NCI-H1048 (cell line): ENCODE results near the gene FCHSD2.
"Not testable (repeated sequence)": the region's sequence is repeated elsewhere in the genome, so short reads cannot be mapped to it uniquely, and the experiment has no call there.

Source experiments
- DNase-seq: peaks from one replicate; lab custom pipeline; 2025; lab: John Stamatoyannopoulos, UW

FCHSD2 gene

DNA sequence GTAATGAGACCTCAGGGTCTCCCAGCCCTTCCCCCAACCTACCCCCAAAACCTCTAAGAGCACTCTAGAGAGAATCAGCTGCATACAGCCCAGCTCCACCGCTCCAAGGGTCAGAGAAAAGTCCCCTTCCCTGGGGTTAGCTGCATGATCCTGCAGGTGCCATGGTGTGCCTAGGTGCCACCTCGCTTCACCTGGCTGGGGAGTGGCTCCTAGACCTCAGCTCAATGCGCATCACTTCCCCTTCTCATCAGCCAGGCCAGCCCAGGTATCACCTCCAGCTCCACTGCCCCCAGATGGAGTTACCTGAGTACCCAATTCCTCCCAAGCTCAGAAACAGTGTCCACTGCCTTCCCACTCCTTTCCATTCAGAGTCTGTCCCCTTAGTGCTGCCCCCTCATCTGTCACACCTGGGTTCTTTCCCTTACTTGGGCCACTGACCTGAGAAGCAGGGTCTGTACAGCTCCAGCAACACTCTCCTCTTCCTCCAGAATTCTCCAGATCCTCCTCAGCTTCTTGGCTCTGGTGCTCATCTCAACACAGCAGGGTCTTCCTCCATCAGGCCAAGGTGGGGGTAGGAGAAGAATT, 349.6 kb downstream of the FCHSD2 start:
- no peak for DNase-seq

DNA sequence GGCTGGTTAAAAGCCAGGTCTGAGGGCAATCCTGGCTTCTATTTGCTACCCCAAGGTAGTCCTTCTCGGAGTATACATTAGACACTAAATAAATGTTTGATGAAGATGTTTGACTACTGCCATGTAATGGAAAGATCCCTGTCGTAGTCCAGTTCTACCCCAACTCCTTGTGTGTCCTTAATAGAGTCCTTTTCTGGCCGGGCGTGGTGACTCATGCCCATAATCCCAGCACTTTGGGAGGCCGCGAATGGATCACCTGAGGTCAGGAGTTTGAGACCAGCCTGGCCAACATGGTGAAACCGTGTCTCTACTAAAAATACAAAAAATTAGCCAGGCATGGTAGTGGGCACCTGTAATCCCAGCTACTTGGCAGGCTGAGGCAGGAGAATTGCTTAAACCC, 350.9 kb downstream of the FCHSD2 start:
- not testable (repeated sequence) for DNase-seq

DNA sequence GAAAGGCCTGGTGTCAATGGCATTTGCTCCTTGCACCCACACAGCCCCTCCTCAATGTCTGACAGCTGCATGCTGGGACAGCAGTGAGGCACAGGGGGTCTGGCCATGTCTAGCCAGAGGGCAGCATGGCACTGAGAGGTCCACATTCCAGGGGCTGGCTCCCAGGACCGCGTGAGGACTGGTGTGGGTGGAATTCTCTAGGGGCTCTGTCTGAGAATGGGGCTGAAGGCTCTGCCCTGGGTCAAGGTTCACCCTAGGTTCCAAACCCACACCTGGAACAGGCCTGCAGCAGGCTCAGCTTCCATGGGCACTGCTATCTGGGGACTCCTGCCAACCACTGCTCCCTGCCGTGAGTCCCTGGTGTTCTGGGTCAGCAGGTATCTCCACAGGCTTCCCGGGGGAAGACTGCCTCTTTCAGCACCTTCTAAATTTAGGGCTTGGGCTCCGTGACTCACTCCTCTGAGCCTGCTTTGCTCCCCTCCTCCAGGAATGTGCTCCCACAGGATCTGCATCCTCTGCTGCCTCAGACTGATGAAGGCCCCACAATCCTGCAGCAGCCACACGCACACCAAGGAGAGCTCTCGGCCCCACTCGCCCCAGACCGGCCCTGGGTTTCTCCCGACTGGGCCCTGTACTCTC, 352.5 kb downstream of the FCHSD2 start:
- no peak for DNase-seq

DNA sequence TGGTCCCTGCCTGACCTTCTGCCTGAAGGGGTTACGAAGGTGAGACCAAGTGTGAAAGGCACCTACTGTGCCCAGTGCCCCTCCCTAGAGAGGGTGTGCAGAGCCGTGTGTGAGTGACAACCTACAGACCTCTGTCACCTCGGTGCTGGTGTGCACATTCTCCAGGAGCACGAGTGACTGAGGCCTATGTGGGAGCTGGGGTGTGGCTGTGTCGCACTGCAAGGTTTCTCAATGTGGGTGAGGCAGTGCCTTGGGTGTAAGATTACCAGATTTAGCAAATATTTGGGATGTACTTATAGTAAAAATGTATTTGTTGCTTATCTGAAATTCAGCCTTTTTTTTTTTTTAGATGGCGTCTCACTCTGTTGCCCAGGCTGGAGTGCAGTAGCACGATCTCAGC, 353.9 kb downstream of the FCHSD2 start:
- no peak for DNase-seq

DNA sequence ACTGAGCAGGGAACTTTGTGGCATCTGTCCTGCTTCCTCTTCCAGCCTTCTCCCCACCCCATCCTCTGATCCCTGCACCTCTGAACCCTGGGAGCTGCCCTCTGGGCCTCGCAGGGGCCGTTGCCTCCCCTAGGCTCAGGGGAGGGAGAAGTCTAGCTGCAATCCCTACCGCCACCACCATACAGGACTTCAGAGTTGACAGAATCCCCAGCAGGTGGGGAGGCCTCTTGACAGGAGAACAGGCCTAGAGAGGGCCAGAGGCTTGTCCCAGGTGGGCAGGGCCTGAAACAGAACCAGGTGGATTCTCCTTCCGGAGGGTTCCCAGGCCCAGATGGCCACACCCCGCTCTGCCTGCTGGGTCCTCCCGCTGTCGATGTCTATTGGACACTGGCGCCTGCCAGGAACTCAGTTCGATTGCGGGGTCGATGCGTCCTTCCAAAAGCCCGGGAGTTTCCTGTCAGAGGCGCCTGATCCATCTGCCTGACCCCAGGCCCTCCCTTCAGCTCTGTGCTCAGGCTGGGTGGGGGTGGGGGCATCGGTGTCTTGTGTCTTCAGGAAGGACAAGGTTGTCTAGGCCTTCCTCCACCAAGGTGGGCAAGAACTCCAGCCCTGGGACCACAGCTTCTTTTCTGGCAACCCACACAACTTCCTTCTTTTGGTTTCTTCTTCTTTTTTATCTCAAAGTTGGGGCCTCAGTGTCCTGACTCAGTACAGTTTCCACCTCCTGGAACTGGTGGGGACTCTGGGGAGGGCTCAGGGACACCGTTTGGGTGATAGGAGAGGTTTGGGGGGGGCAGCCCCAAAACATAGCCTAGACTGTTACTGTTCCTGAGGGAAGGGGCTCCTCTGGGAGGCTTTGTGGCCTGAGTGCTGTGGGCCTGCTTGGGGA, 354.7 kb downstream of the FCHSD2 start:
- no peak for DNase-seq
